Femur (tissue), 1 donor: ENCODE measurements around the gene ARL8A.
"Not testable (repeated sequence)": the region's sequence is repeated elsewhere in the genome, so short reads cannot be mapped to it uniquely, and the experiment has no call there.

Source experiments
- DNase-seq: peaks from one replicate; pipeline ENCODE4 v3.0.0-alpha.2; 2017

ARL8A gene

GRCh38 chr1:202133496-202133895 is 11.0 kb downstream of the ARL8A start:
- DNase-seq = no peak

GRCh38 chr1:202133001-202133400 is 11.5 kb downstream of the ARL8A start:
- DNase-seq = no peak

- no peak for DNase-seq
These were observed 12.3 kb downstream of the ARL8A start for GRCh38 chr1:202131956-202132821.

- DNase-seq = no peak
These were observed 13.6 kb downstream of the ARL8A start for GRCh38 chr1:202130816-202131522.

GRCh38 chr1:202130297-202130721 is 14.2 kb downstream of the ARL8A start:
- DNase-seq = no peak

- DNase-seq = no peak
These were observed 14.9 kb downstream of the ARL8A start for GRCh38 chr1:202129453-202130296.

GRCh38 chr1:202127836-202128622 is 16.5 kb downstream of the ARL8A start:
- DNase-seq = no peak

GRCh38 chr1:202127061-202127460 is 17.5 kb downstream of the ARL8A start:
- DNase-seq = no peak

GRCh38 chr1:202126426-202126825 is 18.1 kb downstream of the ARL8A start:
- peak; percentile 57 for DNase-seq

GRCh38 chr1:202125611-202126010 is 18.9 kb downstream of the ARL8A start:
- DNase-seq = no peak

- DNase-seq = no peak
These were observed 20.4 kb downstream of the ARL8A start for GRCh38 chr1:202124142-202124541.

GRCh38 chr1:202123336-202123813 is 21.2 kb downstream of the ARL8A start:
- DNase-seq = no peak

- DNase-seq = peak; percentile 42
These were observed 21.8 kb downstream of the ARL8A start, which contains the start of gene GPR37L1 for GRCh38 chr1:202122639-202123335. Gene GPR37L1 (plus strand): TSS chr1:202122917. CDS start chr1:202122964, 47 bp downstream.

- DNase-seq = no peak
These were observed 23.5 kb downstream of the ARL8A start for GRCh38 chr1:202121006-202121405.

- no peak for DNase-seq
These were observed 26.6 kb downstream of the ARL8A start for GRCh38 chr1:202117898-202118371.

GRCh38 chr1:202116287-202116686 is 28.2 kb downstream of the ARL8A start:
- DNase-seq = no peak

- DNase-seq = no peak
These were observed 30.7 kb downstream of the ARL8A start for GRCh38 chr1:202113690-202114300.

- peak; percentile 57 for DNase-seq
These were observed 31.5 kb downstream of the ARL8A start for GRCh38 chr1:202112859-202113689.

- DNase-seq = not testable (repeated sequence)
These were observed 32.9 kb downstream of the ARL8A start for GRCh38 chr1:202111589-202111988.

- DNase-seq = no peak
These were observed 33.6 kb downstream of the ARL8A start for GRCh38 chr1:202110977-202111376.
